Dedifferentiated amniotic fluid mesenchymal stem cell (primary cell): Measurements from ENCODE around the gene SLC12A2.

Experiments used
- DNase-seq: peaks from one replicate; pipeline ENCODE4 v3.0.0-alpha.2; 2016; ENCODE audit errors: extremely low spot score

The SLC12A2 gene

DNA sequence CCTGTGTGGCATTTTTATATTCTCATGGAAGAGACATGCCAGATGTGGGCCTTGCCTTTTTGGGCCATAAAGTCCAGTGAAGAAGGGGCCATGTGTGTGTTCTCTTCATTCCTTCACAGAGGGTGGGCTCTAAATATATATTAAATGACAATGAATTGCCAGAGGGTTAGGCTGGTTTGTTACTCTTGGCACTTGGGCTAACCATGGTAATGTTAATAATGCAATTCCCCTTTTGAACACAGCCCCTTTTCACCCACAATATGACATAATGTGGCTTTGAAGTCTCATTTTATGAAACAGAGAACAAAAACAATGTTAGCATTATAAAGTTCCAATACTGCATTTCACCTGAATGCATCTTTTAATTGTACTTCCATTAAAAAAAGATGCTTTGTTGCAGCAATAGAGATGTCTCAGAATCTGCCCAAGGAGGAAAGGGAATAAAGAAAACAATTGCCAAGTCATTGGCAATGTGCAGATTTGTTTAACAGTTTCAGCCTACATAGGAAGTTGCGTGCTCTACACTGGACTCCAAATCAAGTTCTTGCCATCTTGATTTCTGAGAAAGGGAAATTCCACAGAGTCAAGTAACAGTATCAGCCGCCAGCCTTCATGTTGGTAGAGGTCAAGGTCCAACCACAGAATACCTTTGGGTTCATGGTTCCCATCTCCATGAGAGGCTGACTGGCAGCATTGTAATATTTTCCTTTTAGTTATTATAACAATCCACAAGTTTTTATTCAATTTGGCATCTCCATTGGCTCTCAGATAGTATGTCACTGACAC lies 141.9 kb downstream of the SLC12A2 start:
- DNase-seq = no peak

DNA sequence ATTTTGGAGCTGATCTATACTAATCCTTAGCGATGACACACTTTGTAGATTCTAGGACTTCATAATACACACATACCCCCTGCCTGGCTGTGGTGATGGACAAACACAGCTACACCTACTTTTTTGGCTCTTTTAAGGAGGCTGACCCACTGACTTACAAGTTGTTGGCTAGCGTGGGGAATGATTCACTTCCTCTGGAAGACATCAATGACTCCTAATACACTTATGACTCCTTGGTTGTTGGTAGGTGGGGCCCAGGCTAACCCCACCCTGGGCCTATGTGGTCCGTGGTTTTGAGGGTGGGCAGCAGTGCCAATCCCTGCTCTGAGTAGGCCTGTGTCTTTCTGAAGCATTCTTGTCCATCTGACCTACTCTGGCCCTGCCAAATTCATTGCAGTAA lies 144.4 kb downstream of the SLC12A2 start:
- peak; percentile 58 for DNase-seq

DNA sequence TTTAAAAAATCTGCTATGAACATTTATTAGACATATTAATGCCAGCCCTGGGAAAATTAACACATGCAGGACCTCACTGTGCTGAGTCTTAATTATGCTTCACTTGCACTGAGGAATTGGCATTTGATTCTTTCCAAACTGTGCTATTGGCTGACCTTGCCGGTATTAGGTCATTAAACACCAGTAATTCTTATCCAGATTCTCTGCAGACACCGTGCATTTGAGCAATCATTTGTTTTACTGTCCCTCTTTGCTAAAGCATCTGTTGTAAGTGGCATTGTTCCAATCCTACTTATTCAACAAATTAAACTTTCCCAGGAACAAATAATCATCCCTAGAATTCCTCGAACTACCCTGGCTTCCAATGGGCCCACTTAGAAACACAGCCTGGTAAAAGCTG lies 145.0 kb downstream of the SLC12A2 start:
- no peak for DNase-seq

DNA sequence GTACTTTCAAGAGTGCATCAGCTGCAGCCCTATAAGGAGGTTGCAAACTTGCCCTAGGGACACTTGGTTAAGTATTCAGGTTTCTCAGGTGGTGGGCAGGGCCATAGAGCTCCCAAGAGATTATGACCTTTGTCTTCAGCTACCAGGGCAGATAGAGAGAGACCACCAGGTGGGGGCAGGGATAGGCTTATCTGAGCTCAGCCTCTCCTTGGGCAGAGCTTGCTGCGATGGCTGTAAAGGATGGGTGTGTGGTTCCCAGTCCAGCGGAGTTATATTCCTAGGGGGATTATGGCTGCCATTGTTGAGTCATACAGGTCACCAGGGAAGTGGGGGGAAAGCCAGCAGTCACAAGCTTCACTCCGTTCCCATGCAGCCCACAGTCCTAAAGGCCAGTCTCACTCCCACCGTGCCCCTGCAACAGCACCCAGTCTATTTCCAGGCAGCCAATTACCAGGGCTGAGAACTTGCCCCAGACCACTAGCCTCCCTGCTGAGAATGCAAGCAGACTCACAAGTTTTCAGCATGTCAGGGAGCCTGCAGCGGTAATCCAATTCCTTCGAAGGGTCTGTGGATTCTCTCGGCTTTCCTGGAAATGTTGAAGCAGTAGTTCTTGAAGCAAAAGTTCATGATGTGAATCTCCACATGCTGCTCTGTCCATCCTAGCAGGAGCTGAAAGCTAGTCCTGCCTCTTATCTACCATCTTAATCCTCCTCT lies 151.5 kb downstream of the SLC12A2 start:
- no peak for DNase-seq

- no peak for DNase-seq
Observed at GRCh38 chr5:128236334-128236733, 152.8 kb downstream of the SLC12A2 start.

- DNase-seq = no peak
Observed at GRCh38 chr5:128237000-128237399, 153.4 kb downstream of the SLC12A2 start.

GRCh38 chr5:128237546-128237945 lies 154.0 kb downstream of the SLC12A2 start:
- no peak for DNase-seq
